Umbilical cord (tissue), 2 donors: ENCODE results near the gene HMX2. TPM values are rescaled to one million over a fixed set of nuclear protein-coding genes. Genes with fewer than 3 reads are reported as not detected.
A peak's percentile ranks its signal among the peaks of the same experiment; 100 is the strongest.

ENCODE experiments used
- DNase-seq: peaks from one replicate; pipeline ENCODE4 v3.0.0-alpha.2; 2015; ENCODE audit warnings: low spot score
- total RNA-seq: library from RNA; depleted of rRNA; stranded (reverse); fragments of >200 nt; gene quantifications from one replicate; pipeline ENCODE4 v1.2.3, GENCODE V29; 2014; ENCODE audit warnings: low replicate concordance; ENCODE audit not compliant: insufficient read depth

HMX2 gene, protein sequence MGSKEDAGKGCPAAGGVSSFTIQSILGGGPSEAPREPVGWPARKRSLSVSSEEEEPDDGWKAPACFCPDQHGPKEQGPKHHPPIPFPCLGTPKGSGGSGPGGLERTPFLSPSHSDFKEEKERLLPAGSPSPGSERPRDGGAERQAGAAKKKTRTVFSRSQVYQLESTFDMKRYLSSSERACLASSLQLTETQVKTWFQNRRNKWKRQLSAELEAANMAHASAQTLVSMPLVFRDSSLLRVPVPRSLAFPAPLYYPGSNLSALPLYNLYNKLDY
- not detected for total RNA-seq

DNA sequence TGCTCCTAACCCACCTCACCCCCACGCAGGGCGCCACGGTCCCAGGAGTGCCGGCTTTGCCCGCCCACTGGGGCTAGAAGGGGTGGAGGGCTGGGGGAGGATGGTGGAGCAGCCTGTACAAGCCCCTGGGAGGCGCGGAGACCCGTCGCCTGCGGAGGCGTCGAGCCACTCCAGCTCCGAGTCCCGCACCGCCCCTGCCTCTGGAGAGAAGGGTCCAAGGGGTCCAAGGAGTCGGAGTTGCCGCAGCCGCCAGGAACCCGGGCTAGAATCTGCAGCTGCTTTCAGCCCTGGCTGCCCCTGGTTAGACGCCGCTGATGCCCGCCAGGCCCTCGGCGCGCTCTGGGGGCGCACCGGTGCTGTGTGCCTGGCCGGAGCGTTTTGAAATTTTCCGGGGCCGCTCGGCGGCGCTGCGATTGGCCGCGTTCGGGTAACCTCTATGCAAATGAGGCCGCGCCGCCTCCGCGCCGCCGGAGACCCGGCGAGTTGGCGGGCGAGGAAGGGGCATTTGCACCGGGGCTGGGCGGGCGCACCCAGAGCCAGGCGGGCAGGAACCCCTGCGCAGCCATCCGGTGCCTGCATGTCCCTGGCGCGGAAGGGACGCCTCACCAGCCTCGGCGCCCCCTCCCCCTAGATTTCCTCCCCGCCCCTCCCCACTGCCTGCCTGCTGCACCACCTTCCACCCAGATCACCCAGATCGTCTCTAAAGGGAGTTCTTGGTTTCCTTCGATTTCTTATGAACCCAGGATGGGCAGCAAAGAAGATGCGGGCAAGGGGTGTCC is at the start of gene HMX2:
TSS of gene HMX2 (plus strand) at position 502 of the 779 bp plus-strand sequence. CDS start at position 745, 243 bp downstream.
- no peak for DNase-seq

DNA sequence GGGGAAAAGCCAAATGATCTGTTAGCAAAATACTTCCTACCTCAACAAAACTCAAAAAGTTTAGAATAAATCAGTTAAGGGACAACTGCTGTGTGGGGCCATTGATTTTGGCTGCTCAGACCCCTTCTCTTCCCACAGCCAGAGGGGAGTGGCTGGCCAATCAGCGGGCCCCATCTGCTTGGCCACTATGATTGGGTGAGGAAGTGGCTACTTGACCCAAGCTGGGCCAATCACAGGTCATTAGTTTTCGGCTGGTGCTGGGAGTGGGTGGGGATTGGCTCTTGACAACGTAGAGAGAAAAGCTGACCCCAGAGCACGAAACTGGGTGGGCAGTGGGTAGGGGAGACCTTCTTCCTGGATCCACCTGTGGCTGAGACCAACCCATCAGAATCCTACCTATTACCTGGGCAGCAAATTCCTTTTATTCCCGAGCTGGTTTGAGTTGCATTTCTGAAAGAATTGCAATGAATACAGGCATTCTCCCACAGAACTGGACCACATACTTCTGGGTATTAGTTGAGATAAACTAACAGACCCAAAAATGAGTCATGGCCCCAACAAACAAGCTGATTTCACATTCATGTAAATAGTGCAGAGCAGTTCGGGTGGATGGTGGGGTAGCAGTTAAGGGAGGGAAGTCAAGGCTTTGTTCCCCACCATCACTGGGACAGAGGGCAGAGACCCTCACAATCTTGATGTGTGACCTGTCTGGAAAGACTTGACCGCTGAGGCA is 47.7 kb upstream of the HMX2 start:
- no peak for DNase-seq

DNA sequence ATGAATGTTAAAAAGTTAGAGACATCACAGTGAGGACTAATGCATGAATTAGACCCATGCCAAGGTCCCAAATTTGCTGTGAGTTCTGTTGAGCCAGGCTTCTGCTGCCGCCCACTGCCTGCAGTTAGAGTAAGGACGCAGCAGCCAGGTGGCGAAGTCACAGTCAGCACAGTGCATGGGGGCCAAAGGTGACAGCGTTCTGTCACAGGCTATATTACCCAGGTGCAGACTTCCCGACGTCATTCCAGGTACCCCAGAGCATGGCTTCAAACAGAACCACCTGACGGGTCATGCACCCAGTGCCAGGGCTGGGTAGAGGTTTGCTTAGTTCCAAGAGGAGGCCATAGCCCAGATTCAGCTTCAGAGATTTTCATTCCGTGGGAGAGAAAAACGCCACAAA is 46.1 kb upstream of the HMX2 start:
- DNase-seq, result no peak

DNA sequence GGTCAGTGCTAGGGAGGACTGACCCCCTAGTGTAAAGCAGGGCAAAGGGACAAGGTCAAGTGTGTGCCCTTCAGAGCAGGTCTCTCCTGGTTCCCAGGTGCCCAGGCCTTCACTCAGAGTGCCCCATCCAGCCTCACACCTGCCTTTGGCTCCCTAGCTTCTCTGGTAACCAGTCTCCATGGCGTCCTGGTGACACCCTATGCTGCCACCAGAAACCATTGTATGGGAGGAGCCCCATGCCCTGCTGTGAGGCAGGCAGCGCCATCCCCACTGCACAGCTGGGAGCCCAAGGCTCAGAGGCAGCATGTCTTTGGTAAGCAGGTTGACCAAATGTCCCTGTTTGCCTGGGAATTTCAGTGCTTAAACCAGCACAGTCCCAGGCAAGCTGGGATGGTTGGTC is 45.3 kb upstream of the HMX2 start:
- DNase-seq, result no peak

DNA sequence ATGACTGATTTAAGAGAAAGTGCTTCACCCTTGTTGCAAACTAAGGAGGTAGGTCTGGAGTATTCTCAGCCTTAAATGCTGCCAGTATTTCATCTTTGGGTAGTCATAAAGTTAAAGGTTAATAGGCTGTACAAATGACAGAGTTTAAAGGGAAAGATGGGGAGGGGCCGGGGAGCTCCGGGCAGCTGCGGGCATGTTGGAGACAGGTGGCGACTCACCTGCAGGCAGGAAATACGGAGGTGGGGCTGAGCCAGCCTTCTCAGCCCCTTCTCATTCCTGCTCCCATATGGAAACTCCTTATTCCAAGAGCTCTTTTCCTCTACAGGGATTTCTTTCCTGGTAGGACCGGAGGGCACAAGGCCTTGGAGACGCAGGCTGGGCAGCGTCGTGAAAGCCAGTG is 44.0 kb upstream of the HMX2 start:
- DNase-seq, result no peak

DNA sequence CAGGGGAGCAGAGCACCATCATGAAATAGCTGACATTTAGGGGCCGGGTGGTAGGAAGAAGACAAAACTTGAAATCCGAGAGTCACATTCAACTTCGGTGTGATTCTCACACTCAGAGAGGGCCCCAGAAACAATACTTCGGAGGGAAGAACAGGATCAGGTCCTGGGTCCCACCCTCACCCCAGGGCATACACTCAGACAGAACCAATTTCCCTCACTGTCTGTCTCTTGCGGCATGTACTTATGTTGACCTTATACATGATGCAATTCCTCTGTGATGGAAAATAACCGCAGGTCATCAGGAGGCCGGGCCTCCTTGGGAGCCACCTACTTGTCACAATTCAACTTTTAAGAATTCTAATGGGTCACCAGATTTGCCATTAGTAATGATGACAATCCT is 38.5 kb upstream of the HMX2 start:
- DNase-seq, result no peak

DNA sequence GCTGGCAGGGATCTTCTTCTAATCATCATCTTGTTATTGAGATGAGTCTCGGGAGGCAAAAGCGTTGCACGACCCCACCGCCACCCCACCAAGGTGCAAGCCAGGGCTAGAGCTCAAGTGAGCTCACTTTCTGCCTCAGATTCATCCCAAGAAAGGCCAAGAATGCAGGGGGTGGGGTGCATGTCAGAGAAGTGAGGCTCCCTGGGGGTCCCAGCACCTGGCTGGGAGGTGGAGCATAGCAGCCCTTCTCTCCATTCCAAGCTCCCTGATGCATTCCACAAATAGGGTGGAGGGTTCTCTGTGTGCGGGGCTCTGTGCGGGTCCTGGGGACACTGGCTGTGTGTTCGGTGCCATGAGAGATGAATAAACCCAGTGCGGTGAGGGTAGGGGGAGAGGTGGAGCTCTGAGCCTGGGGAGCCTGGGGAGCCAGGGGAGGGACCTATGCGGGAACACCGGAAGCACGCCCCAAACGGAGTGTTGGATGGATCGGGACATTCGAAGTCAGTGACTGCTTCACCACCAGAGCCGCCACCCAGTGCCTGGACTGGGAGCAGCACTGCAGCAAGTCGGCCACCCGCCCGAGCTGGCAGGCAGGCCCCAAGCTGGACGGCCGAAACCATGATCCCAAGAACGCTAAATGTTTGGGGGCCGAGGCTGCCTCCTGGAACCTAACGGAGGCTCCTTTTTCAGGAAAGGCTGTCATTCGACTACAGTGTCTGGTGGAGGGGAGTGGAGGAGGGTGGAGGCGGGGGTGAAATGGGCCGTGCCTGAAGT is 30.1 kb upstream of the HMX2 start:
- no peak for DNase-seq

DNA sequence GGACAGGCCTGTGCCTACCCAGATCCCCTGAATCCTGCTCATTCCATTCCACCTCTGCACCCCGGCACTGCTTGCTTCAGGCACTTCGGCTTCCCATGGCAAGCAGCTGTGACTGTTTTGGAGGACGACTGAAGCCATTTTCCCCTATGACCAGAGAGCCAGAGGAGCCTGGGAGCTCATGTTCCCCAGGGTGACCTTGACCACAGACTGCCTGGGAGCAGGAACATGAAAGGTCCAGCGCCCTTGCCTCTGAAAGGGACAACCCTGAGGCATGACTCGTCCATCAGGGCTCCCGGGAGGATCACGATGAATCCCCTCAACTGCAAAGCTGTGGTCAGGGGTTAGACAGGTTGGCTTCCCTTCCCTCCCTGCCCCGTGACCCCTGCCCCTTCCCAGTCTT is 28.9 kb upstream of the HMX2 start:
- no peak for DNase-seq

DNA sequence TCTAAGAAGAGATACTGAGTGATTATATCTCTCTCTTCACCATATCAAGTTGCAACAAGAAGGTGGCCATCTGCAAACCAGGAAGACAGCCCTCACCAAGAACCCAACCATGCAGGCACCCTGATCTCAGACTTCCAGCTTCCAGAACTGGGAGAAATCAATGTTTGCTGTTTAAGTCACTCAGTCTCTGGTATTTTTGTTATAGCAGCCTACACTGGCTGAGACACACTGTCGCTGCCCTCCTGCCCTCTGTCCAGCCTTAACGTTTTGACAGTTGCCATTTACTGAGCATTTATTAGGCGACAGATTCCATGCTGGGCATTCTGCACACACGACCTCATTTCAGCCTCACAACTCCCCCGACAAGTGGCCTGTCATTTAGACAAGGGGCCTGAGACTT is 21.7 kb upstream of the HMX2 start:
- DNase-seq, result no peak

DNA sequence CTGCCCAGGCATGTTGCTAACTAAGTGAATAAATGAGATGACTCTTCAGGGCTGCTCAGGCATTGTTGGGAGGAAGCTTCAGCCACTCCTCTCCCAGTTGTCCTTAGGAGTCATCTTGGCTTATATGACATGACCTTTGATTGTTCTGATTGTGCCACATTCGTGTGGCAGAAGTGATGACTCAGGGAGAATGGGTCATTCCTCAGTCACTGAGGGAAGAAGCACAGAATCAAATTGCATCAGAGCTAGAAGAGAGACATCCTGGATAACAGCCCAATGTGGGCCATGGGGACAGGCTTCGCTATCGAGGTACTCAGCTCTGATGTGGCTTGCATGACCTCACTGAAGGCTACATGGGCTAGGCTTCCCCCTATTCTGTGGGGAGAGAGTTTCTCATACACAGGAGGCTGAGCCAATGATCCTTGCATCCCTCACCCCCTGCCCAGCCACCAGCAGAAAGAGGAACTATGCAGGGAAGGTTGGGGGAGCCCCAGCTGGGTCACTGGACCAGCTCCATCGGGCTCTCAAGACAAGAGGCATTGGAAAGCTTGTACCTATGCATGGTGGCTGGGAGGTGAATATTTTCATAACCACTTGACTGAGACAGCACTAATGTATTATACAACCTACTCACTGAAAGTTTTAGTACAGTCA is 18.2 kb upstream of the HMX2 start:
- DNase-seq, result no peak

DNA sequence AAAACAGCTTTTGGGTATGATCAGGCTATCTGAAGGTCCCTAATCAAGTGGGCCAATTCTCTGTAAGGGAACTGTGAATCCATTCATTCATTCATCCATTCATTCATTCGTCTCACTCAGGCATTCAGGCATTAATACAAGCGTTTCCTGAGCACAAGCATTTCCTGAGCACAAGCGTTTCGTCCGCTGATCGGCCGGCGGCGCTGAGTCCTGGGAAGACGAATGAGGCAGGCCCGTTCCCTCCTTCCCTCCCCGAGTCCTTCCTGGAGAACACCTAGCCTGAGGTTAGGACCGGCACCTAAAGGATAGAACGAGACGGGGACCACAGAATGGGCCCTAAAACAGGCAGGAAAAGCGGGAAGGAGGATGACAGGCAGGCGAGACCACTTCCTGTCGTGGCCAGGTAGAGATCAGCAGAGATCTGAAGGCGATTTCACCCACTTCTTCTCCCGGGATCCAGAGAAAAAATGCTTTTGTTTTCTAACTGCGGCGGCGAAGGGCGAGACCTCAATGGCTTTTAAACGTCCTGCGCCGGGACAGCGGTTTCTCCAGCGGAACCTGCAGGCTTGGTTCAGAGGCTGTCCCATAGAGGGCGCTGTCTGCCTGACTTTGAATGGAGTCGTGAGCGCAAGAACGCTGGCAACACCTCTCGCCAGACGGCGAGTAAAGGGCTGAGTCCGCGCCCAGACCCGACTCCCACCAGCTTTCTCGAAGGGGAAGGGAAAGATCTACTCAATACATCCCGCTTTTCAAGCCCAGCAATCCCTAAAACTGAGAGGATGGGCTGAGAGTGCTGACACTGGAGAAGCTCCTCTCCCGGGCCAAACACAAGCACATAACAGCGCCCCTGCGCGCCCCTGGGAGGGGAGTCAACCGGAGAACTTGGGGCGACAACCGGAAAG is 15.1 kb upstream of the HMX2 start:
- DNase-seq, result peak; percentile 79

DNA sequence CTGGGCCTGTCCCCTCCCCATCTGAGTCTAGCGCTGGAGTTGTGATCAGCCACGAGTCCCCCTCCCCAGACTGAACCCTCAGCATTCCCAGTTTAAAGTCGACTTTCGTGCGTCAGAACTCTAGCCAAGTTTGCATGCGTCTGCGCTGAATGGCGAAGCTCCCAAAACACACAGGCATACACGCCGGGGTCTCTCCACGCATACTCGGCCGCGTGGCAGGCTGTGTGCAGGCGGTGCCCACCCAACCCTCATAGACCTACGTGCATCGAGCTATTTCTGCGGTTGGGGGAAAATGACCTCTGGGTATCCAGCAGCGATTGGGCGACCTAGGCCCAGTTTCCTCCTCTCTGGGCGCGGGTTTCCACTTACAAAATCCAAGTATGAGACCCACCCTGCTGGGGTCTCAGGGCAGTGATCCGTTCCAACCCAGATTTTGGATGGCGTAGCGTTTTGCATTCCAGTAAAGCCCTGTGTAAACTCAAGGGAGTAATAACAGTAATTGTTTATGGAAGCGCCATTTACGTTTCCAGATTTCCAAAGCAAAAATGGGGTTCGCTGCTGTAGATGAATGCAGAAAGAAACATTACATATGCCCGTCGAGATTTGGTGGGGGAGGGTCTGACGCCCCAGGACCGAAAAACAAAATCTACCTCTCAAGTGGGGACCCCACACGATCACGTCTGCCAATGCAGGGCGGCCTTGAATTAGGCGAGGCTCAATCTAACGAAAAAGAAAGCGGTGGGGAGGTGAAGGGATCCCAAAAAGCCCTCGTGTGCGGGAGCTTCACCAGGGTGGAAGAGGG is 14.2 kb upstream of the HMX2 start:
- DNase-seq, result no peak

DNA sequence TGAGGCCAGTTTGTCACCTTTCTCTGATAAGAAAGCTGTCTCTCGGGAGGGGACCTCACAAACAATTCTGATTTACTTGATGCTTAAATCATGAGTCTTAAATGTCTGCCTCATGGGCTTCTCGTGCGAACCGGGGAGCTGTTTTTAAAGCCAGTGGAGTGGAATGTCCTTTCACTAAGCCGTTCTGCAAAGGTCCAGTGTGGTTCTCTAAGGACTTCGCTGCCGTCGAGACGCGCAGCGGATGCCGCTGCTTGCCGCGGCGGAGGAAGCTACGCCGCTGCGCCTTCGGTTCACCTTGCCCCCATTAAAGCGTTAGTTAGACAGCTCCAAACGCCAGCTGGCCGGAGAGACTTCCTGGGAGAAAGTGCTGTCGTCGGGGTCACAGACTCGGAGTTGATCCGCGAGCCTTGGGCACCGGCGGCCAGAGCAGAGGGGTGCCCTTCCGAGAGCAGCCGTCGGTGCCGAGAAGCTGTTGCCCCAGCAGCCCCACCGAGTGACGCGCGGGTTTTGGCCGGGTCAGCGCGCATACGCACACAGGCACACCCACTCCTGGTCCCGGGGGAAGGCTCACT is 13.5 kb upstream of the HMX2 start:
- DNase-seq, result no peak

DNA sequence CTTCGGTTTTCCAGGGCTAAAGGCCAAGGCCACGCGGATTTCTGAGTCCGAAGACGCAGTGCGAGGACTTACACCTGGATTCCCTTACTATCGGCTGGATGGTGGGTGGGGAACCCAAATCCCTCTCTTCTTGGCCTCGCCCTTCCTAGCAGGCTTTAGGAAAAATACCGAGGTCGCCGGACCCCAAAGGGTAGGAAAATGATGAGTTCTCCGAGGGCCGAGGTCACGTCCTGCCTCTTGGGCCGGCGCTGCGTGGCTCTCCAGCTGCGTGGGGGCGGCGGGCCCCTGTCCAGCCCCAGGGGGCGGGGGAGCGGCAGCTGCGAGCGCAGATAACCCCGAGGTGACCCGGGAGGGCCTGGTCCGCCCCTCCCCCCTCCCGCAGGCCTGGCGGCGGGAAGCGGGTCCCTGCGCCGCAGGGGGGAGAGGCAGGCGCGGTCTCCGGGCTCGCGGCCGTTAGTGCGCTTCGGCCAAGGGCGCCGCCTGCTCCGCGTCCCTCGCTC is 13.0 kb upstream of the HMX2 start:
- DNase-seq, result no peak

DNA sequence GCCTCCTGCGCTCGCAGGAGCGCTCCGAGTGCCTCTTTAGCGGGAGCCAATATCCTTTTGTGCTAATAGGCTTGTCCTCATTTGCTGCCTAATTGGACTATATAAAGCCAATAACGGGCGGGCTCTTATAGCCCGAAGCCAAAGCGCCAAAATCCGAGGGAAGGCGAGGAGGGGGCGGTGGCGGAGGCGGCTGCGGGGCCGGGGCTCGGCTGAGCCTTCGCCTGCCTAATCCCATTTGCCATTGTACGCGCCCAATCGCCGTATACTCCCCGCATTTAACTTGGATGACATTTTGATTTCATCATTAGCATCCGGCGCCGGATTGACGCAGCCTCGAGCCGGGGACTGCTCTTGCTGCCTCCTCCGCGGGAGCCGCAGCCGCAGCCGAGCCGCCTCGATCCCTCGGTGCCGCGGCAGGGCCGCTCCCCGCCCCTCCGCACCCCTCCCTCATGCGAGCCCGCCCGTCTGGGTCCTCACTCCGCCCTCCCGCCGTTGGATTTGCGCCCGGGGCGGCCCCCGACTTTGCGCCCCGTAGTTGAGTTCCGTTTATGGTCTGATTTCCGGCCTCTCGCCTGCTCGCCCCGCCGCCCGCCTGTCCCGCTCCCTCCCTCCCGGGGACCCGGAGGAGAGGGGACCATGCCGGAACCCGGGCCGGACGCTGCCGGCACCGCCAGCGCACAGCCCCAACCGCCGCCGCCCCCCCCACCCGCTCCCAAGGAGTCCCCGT is 12.4 kb upstream of the HMX2 start, which contains the start of gene HMX3:
TSS of gene HMX3 (plus strand) at position 556 of the 727 bp plus-strand sequence. CDS start at position 637, 81 bp downstream.
- DNase-seq, result no peak

DNA sequence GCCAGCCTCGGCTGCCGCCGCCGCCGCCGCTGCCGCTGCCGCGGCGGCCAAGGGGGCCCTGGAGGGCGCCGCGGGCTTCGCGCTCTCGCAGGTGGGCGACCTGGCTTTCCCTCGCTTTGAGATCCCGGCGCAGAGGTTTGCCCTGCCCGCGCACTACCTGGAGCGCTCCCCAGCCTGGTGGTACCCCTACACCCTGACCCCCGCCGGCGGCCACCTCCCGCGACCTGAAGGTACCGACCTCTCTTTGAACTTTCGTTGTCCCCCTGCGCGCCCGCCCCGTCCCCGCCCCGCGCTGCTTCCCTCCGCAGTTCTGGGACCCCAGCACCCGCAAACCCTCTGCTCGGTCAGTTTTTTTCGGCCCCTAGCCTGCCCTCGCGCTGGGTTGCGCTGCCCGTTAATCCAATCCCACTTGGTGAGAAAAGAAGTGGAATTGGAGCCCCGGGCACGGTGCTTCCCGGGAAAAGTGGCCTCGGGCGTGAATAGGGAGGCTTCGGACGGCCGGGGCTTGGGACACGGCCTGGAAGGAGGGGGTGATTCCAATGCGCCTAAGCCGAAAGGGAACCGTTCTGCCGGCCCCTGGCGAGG is 11.6 kb upstream of the HMX2 start:
- DNase-seq, result no peak

DNA sequence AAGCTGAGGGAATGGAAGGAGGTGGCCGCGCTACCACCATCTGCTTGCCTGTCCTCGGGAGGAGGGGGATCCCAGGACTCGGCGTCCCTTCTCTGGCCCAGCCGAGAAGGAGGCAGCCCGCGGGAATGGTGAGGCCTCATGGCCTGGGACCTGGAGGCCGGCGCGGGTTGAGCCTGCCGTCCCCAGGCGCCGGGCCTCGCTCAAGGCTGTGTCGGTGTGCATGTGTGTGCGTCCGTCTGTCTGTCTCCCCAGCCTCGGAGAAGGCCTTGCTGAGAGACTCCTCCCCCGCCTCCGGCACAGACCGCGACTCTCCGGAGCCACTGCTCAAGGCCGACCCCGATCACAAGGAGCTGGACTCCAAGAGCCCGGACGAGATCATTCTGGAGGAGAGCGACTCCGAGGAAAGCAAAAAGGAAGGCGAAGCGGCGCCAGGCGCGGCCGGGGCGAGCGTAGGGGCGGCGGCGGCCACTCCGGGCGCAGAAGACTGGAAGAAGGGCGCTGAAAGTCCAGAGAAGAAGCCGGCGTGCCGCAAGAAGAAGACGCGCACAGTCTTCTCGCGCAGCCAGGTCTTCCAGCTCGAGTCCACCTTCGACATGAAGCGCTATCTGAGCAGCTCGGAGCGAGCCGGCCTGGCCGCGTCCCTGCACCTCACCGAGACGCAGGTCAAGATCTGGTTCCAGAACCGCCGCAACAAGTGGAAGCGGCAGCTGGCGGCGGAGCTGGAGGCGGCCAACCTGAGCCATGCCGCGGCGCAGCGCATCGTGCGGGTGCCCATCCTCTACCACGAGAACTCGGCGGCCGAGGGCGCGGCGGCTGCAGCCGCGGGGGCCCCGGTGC is 10.9 kb upstream of the HMX2 start:
- DNase-seq, result no peak
